GM15510 (cell line): ENCODE measurements around the gene EPS8.

Experiments used
- POLR2A ChIP-seq: IDR thresholded peaks from 3 replicates; pipeline ENCODE4 v1.6.1; 2011; ENCODE audit warnings: borderline replicate concordance; ENCODE audit not compliant: insufficient read length; ENCODE audit errors: extremely low read depth

EPS8 gene

GRCh38 chr12:15608406-15608805 lies 180.8 kb downstream of the EPS8 start:
- no peak for TF ChIP-seq POLR2A

GRCh38 chr12:15605881-15606590 lies 183.2 kb downstream of the EPS8 start:
- no peak for TF ChIP-seq POLR2A

GRCh38 chr12:15603474-15604085 lies 185.6 kb downstream of the EPS8 start:
- TF ChIP-seq POLR2A: no peak

GRCh38 chr12:15602051-15602672 lies 187.0 kb downstream of the EPS8 start:
- TF ChIP-seq POLR2A: no peak

- TF ChIP-seq POLR2A: no peak
These were observed 187.9 kb downstream of the EPS8 start for GRCh38 chr12:15601210-15601800.

- TF ChIP-seq POLR2A: no peak
These were observed 188.8 kb downstream of the EPS8 start for GRCh38 chr12:15600223-15600935.

- no peak for TF ChIP-seq POLR2A
These were observed 189.7 kb downstream of the EPS8 start for GRCh38 chr12:15599266-15600037.

GRCh38 chr12:15597125-15597830 lies 191.9 kb downstream of the EPS8 start:
- TF ChIP-seq POLR2A: no peak

- TF ChIP-seq POLR2A: no peak
These were observed 193.0 kb downstream of the EPS8 start for GRCh38 chr12:15596174-15596573.

- TF ChIP-seq POLR2A: no peak
These were observed 196.3 kb downstream of the EPS8 start for GRCh38 chr12:15592934-15593333.

- no peak for TF ChIP-seq POLR2A
These were observed 197.4 kb downstream of the EPS8 start for GRCh38 chr12:15591811-15592210.

- TF ChIP-seq POLR2A: no peak
These were observed 198.9 kb downstream of the EPS8 start for GRCh38 chr12:15590180-15590826.
